NCI-H510A treated with DMSO at 0.1 percent for 48 hours (cell line): ENCODE results near the gene FTH1.

Experiments used
- DNase-seq: peaks from one replicate; lab custom pipeline; 2025; lab: John Stamatoyannopoulos, UW

The FTH1 gene

GRCh38 chr11:61914471-61915171 lies 52.8 kb downstream of the FTH1 start:
- no peak for DNase-seq
